Keratinocyte (primary cell): ENCODE measurements around the gene CLK4. TPM values are rescaled to one million over a fixed set of nuclear protein-coding genes. Genes with fewer than 3 reads are reported as not detected.

Experiments
- DNase-seq: peaks from one replicate; pipeline ENCODE4 v3.0.0-alpha.2; 2011; ENCODE audit warnings: low read depth, missing footprints, low spot score
- FAIRE-seq: peaks from 2 replicates; lab custom pipeline; 2011; peaks lifted over from hg19 to GRCh38; lab: Jason Lieb, UNC
- H2AFZ ChIP-seq: 2 replicates; pipeline ENCODE4 v1.6.0; 2012; ENCODE audit warnings: low read length, control low read depth, inconsistent platforms; ENCODE audit not compliant: control insufficient read depth
- H3K27ac ChIP-seq: 2 replicates; pipeline ENCODE4 v1.5.1; 2011; ENCODE audit warnings: low read length; ENCODE audit not compliant: control insufficient read depth, insufficient read depth
- H3K27me3 ChIP-seq: 3 replicates; pipeline ENCODE4 v1.6.0; 2011; ENCODE audit warnings: low read length; ENCODE audit not compliant: control insufficient read depth, insufficient read depth; ENCODE audit errors: extremely low read depth
- H3K36me3 ChIP-seq, 2 experiments: 2 replicates in 1 of 2; 3 replicates in 1 of 2; pipeline ENCODE4 v1.5.1; 2011; ENCODE audit warnings: low read length in 2 of 2, mild to moderate bottlenecking in 1 of 2; ENCODE audit not compliant: control insufficient read depth in 2 of 2, insufficient read depth in 2 of 2; ENCODE audit errors: extremely low read depth in 1 of 2
- H3K4me1 ChIP-seq: 3 replicates; pipeline ENCODE4 v1.5.1; 2011; ENCODE audit warnings: low read length; ENCODE audit not compliant: control insufficient read depth, insufficient read depth; ENCODE audit errors: extremely low read depth
- H3K4me2 ChIP-seq: 3 replicates; pipeline ENCODE4 v1.6.0; 2011; ENCODE audit warnings: low read depth, low read length; ENCODE audit not compliant: control insufficient read depth, insufficient read depth; ENCODE audit errors: extremely low read depth
- H3K4me3 ChIP-seq, 3 experiments: fragments of 200-600 bp in 1 of 3; sonication (generic) in 1 of 3; 2 replicates in 2 of 3; 3 replicates in 1 of 3; pipeline ENCODE4 v1.5.1; 2011 to 2016; ENCODE audit warnings: low read length in 3 of 3, mild to moderate bottlenecking in 3 of 3, control low read depth in 2 of 3, inconsistent platforms in 1 of 3, low read depth in 1 of 3, mixed read lengths in 1 of 3, mixed run types in 1 of 3, moderate library complexity in 1 of 3; ENCODE audit not compliant: control insufficient read depth in 2 of 3, insufficient read depth in 2 of 3; ENCODE audit errors: extremely low read depth in 1 of 3
- H3K79me2 ChIP-seq: 2 replicates; pipeline ENCODE4 v1.6.0; 2012; ENCODE audit warnings: low read length; ENCODE audit not compliant: control insufficient read depth, insufficient read depth
- H3K9ac ChIP-seq: 3 replicates; pipeline ENCODE4 v1.6.0; 2011; ENCODE audit warnings: low read length; ENCODE audit not compliant: control insufficient read depth, insufficient read depth; ENCODE audit errors: extremely low read depth
- H3K9me1 ChIP-seq: 3 replicates; pipeline ENCODE4 v1.6.0; 2011; ENCODE audit warnings: low read length; ENCODE audit not compliant: control insufficient read depth, insufficient read depth; ENCODE audit errors: extremely low read depth
- H3K9me3 ChIP-seq: 2 replicates; pipeline ENCODE4 v1.5.1; 2012; ENCODE audit warnings: low read depth, low read length; ENCODE audit not compliant: control insufficient read depth
- H4K20me1 ChIP-seq: 3 replicates; pipeline ENCODE4 v1.6.0; 2011; ENCODE audit warnings: low read length; ENCODE audit not compliant: control insufficient read depth, insufficient read depth; ENCODE audit errors: extremely low read depth
- EZH2 ChIP-seq: IDR thresholded peaks from one replicate; pipeline ENCODE4 v1.6.1; 2012; ENCODE audit warnings: inconsistent platforms, mild to moderate bottlenecking, low read length, moderate library complexity
- dilution Hi-C: fragments of 300-500 bp; cut with MboI; formaldehyde crosslinking; loops from one replicate; pipeline ENCODE4 v1.7.0; 2020; ENCODE audit warnings: low sequenced_read_pairs; ENCODE audit not compliant: extremely low pct_ligation_motif_present
- polyA plus RNA-seq, 5 experiments: library from polyadenylated mRNA; depleted of rRNA in 3 of 5; stranded (reverse) in 3 of 5; stranded (forward) in 1 of 5; unstranded in 1 of 5; fragments of >200 nt; gene quantifications; 1 replicate in 1 of 5; 2 replicates in 3 of 5; 3 replicates in 1 of 5; pipeline versions ENCODE4 v1.2.1 to v1.2.3, GENCODE V29; 2011 to 2012; ENCODE audit warnings: missing spikeins in 2 of 5, low read depth in 1 of 5, low replicate concordance in 1 of 5
- TF ChIP-seq, protein P1 (sequence below), 3 experiments: IDR thresholded peaks in 1 of 3; conservative IDR thresholded peaks in 1 of 3; optimal IDR thresholded peaks in 1 of 3; 2 replicates in 2 of 3; 3 replicates in 1 of 3; pipeline versions ENCODE3 to v1.5.1; 2011; ENCODE audit warnings: low read length in 3 of 3, mild to moderate bottlenecking in 3 of 3, moderate library complexity in 2 of 3, control low read depth in 1 of 3, inconsistent platforms in 1 of 3; ENCODE audit not compliant: insufficient read depth in 2 of 3; ENCODE audit errors: extremely low read depth in 1 of 3

CLK4 gene
- polyA plus RNA-seq, 1 donor (not counting 4 experiments of a cell fraction or from before 2014, with no cell fraction given) = 17.3 TPM

GRCh38 chr5:178580271-178580955 lies 46.4 kb downstream of the CLK4 start:
- no peak overlapping the region for H2AFZ ChIP-seq
- no peaks in the 10 kb centered on the region for H3K79me2 ChIP-seq
- H3K9me1 ChIP-seq = no peaks in the 10 kb centered on the region
- DNase-seq (no peak), FAIRE-seq (no peak)
- no peaks in the 10 kb centered on the region for H3K36me3 ChIP-seq
- no peaks in the 10 kb centered on the region for H3K4me1 ChIP-seq
- H3K4me3 ChIP-seq = no peak overlapping the region
- no peak overlapping the region for H3K9ac ChIP-seq
- dilution Hi-C loops = no loop called here
- H4K20me1 ChIP-seq = no peaks in the 10 kb centered on the region
- TF ChIP-seq EZH2 = no peak
- TF ChIP-seq, protein P1, sequence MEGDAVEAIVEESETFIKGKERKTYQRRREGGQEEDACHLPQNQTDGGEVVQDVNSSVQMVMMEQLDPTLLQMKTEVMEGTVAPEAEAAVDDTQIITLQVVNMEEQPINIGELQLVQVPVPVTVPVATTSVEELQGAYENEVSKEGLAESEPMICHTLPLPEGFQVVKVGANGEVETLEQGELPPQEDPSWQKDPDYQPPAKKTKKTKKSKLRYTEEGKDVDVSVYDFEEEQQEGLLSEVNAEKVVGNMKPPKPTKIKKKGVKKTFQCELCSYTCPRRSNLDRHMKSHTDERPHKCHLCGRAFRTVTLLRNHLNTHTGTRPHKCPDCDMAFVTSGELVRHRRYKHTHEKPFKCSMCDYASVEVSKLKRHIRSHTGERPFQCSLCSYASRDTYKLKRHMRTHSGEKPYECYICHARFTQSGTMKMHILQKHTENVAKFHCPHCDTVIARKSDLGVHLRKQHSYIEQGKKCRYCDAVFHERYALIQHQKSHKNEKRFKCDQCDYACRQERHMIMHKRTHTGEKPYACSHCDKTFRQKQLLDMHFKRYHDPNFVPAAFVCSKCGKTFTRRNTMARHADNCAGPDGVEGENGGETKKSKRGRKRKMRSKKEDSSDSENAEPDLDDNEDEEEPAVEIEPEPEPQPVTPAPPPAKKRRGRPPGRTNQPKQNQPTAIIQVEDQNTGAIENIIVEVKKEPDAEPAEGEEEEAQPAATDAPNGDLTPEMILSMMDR (optimal IDR thresholded peaks at IDR 0.05 in 1 of 3, IDR thresholded peaks at IDR 0.05 in 1 of 3, conservative IDR thresholded peaks at IDR 0.05 in 1 of 3; ENCODE audit: extremely low read depth in 1 of 3, insufficient read depth in 2 of 3, low read length in 3 of 3) = no peak
- peaks cover 21% of the 10 kb centered on the region for H3K27me3 ChIP-seq
- H3K9me3 ChIP-seq = peaks cover 2% of the 10 kb centered on the region
- no peak overlapping the region for H3K4me2 ChIP-seq
- H3K27ac ChIP-seq = no peak overlapping the region

GRCh38 chr5:178577944-178578343 lies 48.9 kb downstream of the CLK4 start:
- TF ChIP-seq, protein P1 (optimal IDR thresholded peaks at IDR 0.05 in 1 of 3, IDR thresholded peaks at IDR 0.05 in 1 of 3, conservative IDR thresholded peaks at IDR 0.05 in 1 of 3; ENCODE audit: extremely low read depth in 1 of 3, insufficient read depth in 2 of 3, low read length in 3 of 3) = no peak
- TF ChIP-seq EZH2 = no peak
- Histone ChIP-seq H3K36me3 (no peaks in the 10 kb centered on the region), H3K9ac (no peak overlapping the region), H3K9me1 (no peaks in the 10 kb centered on the region), H3K27ac (no peak overlapping the region), H3K4me3 (no peak overlapping the region), H3K27me3 (peaks cover 23% of the 10 kb centered on the region), H4K20me1 (no peaks in the 10 kb centered on the region), H3K4me2 (no peak overlapping the region), H2AFZ (no peak overlapping the region), H3K79me2 (no peaks in the 10 kb centered on the region), H3K4me1 (no peaks in the 10 kb centered on the region), H3K9me3 (no peaks in the 10 kb centered on the region)
- dilution Hi-C loops = no loop called here
- FAIRE-seq (no peak), DNase-seq (no peak)
